WERI-Rb-1 (cell line): ENCODE measurements around the gene PPP2R1B.

Source experiments
- DNase-seq: peaks from one replicate; pipeline ENCODE4 v3.0.0-alpha.2; 2020
- H3K27ac ChIP-seq: fragments of 250-450 bp; sonication (Bioruptor Pico); 2 replicates; pipeline ENCODE4 v1.5.1; 2020; ENCODE audit warnings: mild to moderate bottlenecking, moderate library complexity
- H3K27me3 ChIP-seq: fragments of 250-450 bp; sonication (Bioruptor Pico); 2 replicates; pipeline ENCODE4 v1.5.1; 2021; ENCODE audit warnings: mild to moderate bottlenecking, low read depth, moderate library complexity; ENCODE audit not compliant: insufficient read depth, severe bottlenecking
- H3K36me3 ChIP-seq: fragments of 250-450 bp; sonication (Bioruptor Pico); 2 replicates; pipeline ENCODE4 v1.5.1; 2020; ENCODE audit warnings: mild to moderate bottlenecking, moderate library complexity
- H3K4me3 ChIP-seq: 2 replicates; pipeline ENCODE4 v1.5.1; 2011; ENCODE audit warnings: low read depth, mild to moderate bottlenecking, control low read depth, low read length
- H3K9me3 ChIP-seq: fragments of 250-450 bp; sonication (Bioruptor Pico); 2 replicates; pipeline ENCODE4 v1.5.1; 2021; ENCODE audit warnings: mild to moderate bottlenecking, moderate library complexity; ENCODE audit not compliant: severe bottlenecking
- TF ChIP-seq, protein P1 (sequence below): IDR thresholded peaks from 2 replicates; pipeline ENCODE4 v1.5.1; 2011; ENCODE audit warnings: low read depth, mild to moderate bottlenecking, control low read depth, inconsistent platforms, low read length

Gene PPP2R1B

DNA sequence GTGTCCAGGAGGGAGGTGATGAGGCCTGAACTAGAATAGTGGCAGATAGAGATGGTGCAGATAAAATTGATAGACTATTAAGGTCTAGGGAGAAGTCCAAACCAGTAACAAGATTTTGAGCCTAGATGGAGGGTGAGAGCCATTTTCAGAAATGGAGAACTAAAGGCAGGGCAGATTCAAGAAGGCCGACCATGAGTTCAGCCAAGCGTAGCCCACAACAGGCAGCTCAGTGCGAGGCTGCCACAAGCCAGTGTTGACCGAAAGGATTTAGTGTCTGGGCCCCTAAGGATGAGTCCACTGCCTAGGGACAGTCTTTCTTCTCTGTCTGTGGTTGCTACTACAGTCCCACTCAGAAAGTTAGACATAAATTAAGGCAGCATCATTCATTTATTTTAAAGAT lies 51.7 kb downstream of the PPP2R1B start:
- DNase-seq: no peak
- TF ChIP-seq, protein P1, sequence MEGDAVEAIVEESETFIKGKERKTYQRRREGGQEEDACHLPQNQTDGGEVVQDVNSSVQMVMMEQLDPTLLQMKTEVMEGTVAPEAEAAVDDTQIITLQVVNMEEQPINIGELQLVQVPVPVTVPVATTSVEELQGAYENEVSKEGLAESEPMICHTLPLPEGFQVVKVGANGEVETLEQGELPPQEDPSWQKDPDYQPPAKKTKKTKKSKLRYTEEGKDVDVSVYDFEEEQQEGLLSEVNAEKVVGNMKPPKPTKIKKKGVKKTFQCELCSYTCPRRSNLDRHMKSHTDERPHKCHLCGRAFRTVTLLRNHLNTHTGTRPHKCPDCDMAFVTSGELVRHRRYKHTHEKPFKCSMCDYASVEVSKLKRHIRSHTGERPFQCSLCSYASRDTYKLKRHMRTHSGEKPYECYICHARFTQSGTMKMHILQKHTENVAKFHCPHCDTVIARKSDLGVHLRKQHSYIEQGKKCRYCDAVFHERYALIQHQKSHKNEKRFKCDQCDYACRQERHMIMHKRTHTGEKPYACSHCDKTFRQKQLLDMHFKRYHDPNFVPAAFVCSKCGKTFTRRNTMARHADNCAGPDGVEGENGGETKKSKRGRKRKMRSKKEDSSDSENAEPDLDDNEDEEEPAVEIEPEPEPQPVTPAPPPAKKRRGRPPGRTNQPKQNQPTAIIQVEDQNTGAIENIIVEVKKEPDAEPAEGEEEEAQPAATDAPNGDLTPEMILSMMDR: no peak
- Histone ChIP-seq H3K36me3 (peaks cover 40% of the 10 kb centered on the region), H3K27me3 (no peaks in the 10 kb centered on the region), H3K9me3 (no peaks in the 10 kb centered on the region), H3K27ac (no peak overlapping the region), H3K4me3 (no peak overlapping the region)

DNA sequence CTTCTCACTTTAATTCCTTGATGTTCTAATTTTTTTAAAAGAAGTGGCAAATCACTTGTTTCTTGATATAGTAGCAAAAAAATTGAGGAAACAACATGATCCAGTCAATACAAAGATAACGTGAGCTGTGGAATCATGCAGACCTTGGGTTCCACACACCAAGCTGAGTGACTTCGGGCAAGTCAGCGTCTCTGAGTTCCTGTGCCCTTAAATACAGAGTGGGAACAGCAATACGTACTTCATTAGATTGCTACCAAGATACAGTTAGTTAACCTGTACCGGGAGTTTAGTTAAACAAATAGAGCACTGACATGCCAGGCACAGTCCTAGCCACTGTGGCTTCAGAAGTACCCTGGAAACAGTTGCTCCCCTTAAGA lies 58.5 kb downstream of the PPP2R1B start:
- no peak overlapping the region for H3K27ac ChIP-seq
- peaks cover 50% of the 10 kb centered on the region for H3K36me3 ChIP-seq
- no peaks in the 10 kb centered on the region for H3K9me3 ChIP-seq
- H3K4me3 ChIP-seq: no peak overlapping the region
- H3K27me3 ChIP-seq: no peaks in the 10 kb centered on the region
- DNase-seq: no peak
- TF ChIP-seq, protein P1: no peak

DNA sequence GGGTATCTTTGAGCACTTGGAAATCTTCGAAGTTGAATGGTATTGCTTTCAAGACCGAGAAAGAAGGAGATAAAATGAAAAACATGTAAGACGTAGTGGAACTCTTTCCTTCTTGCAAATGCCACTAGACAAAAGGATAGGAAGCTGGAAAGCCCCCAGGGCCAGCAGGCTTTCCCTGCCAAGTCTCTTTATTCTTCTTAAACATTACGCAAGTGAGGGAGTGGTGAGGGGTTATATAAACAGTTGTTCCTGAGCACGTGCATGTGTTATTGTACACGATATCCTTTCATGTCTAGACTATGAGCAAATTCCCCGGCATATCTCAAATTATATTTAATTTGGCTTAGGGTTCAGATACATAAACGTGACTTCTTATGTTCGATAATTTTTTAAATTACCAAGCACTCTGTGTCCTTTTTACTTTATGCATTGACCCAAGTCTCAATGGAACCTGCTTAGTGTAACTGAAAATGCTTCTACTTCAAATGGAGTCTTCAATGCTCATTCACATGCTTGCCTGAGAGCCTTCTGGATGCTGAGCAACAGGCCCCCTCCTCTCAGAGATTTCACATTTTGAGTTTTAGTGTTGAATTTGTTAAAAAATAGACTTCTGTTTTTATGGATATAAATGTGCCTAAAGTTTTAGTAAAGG lies 59.0 kb downstream of the PPP2R1B start:
- no peak overlapping the region for H3K27ac ChIP-seq
- H3K4me3 ChIP-seq: no peak overlapping the region
- TF ChIP-seq, protein P1: no peak
- H3K36me3 ChIP-seq: peaks cover 45% of the 10 kb centered on the region
- H3K9me3 ChIP-seq: no peaks in the 10 kb centered on the region
- no peaks in the 10 kb centered on the region for H3K27me3 ChIP-seq
- DNase-seq: no peak

DNA sequence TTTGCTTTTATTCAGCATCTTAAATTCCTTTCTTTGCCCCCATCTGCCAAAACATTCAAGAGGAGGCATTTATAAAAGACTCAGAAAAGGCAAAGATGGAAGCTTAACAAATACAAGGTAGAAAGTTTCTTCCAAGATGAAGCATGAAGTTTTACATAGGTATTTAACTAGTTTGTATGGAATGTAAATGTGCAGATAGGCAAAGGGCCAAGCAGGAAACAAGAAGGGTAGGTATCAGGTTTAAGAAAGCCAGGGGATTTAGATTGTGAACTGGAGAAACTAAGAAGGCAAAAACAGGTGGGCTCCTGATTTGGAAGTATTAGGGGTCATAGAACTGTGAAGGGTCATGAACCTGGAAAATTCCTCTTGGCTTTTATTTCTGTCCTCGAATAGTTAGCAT lies 62.6 kb downstream of the PPP2R1B start:
- TF ChIP-seq, protein P1: no peak
- H3K9me3 ChIP-seq: no peaks in the 10 kb centered on the region
- no peak overlapping the region for H3K4me3 ChIP-seq
- H3K36me3 ChIP-seq: peaks cover 30% of the 10 kb centered on the region
- no peak overlapping the region for H3K27ac ChIP-seq
- DNase-seq: no peak
- no peaks in the 10 kb centered on the region for H3K27me3 ChIP-seq

DNA sequence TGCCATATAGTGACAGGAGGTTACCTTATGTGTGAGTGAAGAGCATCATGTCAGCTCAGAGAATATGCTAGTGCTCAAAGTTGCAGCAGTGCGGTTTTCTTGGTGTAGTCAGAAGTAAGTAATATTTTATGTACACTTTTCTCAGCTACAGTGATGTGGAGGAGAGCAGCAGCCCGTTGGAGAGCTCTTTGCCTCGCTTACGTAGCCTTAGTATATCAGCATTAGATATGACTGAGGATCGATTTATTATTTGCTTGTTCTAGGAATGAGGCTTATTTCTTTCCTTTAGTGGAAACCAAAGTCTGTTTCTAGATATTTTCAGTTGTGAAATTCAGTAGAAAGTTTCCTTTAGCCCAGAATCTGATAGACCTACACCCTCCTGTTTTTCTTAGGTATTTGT lies 63.6 kb downstream of the PPP2R1B start:
- peaks cover 23% of the 10 kb centered on the region for H3K36me3 ChIP-seq
- TF ChIP-seq, protein P1: no peak
- no peak overlapping the region for H3K4me3 ChIP-seq
- H3K9me3 ChIP-seq: no peaks in the 10 kb centered on the region
- no peak overlapping the region for H3K27ac ChIP-seq
- H3K27me3 ChIP-seq: no peaks in the 10 kb centered on the region
- no peak for DNase-seq

DNA sequence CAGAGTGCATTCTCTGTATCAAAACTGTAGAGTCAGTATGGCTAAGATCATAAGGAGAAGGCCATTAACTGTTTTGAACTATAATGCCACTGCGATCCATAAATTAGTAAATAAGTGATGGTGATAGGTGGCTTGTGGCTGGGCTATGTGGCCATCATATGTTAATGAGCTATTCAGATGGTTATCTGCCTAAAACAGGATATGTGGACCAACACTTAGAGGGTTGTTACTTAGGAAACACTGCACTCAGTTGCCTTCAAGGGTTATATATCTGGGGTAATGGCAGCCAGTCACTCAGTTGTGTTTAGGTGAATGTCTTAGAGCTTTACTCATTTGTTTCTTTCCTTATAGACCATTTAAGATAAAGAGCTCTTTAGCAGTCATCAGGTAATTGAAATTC lies 66.0 kb downstream of the PPP2R1B start:
- no peak overlapping the region for H3K27ac ChIP-seq
- H3K9me3 ChIP-seq: no peaks in the 10 kb centered on the region
- H3K36me3 ChIP-seq: peaks cover 12% of the 10 kb centered on the region
- no peaks in the 10 kb centered on the region for H3K27me3 ChIP-seq
- no peak for DNase-seq
- H3K4me3 ChIP-seq: no peak overlapping the region
- TF ChIP-seq, protein P1: no peak
